Rectal smooth muscle tissue (tissue), 1 donor: Measurements from ENCODE around the gene DAZAP2.

ENCODE experiments used
- H3K27ac ChIP-seq: one replicate; pipeline ENCODE4 v1.7.0; 2013; ENCODE audit warnings: low read depth, low read length, inconsistent platforms
- H3K27me3 ChIP-seq: one replicate; pipeline ENCODE4 v1.7.0; 2013; ENCODE audit warnings: low read length; ENCODE audit not compliant: control insufficient read depth, insufficient read depth
- H3K36me3 ChIP-seq: one replicate; pipeline ENCODE4 v1.7.0; 2013; ENCODE audit warnings: low read length; ENCODE audit not compliant: control insufficient read depth, insufficient read depth
- H3K4me1 ChIP-seq: one replicate; pipeline ENCODE4 v1.7.0; 2013; ENCODE audit warnings: low read length; ENCODE audit not compliant: control insufficient read depth, insufficient read depth
- H3K4me3 ChIP-seq: one replicate; pipeline ENCODE4 v1.7.0; 2013; ENCODE audit warnings: low read length
- H3K9ac ChIP-seq: one replicate; pipeline ENCODE4 v1.7.0; 2013; ENCODE audit warnings: low read length

The DAZAP2 gene

DNA sequence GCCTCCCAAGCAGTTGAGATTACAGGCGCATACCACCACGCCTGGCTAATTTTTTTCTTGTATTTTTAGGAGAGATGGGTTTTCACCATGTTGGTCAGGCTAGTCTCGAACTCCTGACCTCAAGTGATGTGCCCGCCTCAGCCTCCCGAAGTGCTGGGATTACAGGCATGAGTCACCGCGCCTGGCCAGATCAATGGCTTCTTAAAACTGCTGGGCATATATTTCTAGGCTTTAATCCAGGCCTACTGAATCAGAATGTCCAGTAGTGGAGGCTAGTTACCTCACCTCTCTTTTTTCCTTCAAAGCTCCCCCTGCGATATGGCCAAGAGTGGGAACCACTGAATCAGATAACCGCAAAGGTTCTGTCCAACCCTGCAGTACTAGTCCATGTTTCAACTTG, 37.8 kb upstream of the DAZAP2 start:
- Histone ChIP-seq H3K9ac (no peak overlapping the region), H3K4me1 (no peaks in the 10 kb centered on the region), H3K27ac (no peak overlapping the region), H3K36me3 (peaks cover 3% of the 10 kb centered on the region), H3K4me3 (no peak overlapping the region), H3K27me3 (no peaks in the 10 kb centered on the region)

DNA sequence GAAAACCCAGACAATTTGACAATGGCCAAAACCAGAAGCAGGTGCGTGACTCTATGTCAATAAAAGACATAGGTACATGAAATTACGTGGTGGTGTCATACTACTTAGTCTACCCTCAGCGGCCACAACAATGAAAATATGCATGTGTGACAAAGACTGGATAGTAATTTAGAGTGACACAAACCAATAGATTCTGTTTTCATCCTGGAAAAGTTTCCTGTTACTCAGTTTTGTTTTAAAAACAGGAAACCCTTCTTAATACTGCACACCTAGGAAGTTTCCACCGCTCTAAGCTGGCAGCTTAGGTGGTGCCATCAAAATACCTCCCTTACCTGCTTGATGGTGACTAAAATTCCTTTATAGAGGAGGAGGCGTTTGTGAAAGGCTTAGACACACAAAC, 35.9 kb upstream of the DAZAP2 start:
- peaks cover 2% of the 10 kb centered on the region for H3K36me3 ChIP-seq

DNA sequence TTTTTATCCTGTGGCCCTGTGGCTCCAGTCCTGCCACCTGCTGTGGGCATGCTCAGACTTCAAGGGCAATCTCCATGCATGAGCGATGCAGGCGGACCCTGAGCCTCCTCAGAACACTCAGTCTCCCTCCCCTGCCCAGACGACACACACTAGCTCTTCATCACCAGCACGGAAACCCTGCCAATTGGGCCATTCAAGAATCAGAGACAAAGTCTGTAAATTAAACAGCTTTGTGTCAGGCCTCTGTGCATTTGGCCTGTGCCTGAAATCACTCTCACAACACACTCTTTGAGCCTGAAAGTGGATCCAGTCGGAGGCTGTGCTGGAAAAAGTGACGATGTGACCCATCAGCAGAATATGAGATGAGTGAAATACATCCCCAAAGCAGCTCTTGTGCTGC, 33.3 kb upstream of the DAZAP2 start:
- Histone ChIP-seq H3K36me3 (peaks cover 2% of the 10 kb centered on the region), H3K27me3 (no peaks in the 10 kb centered on the region), H3K9ac (no peak overlapping the region), H3K4me1 (no peaks in the 10 kb centered on the region), H3K27ac (no peak overlapping the region), H3K4me3 (no peak overlapping the region)

More for the DNA sequence above, 35.9 kb upstream of the DAZAP2 start:
- H3K9ac ChIP-seq: no peak overlapping the region
- no peaks in the 10 kb centered on the region for H3K4me1 ChIP-seq
- no peak overlapping the region for H3K4me3 ChIP-seq
- no peak overlapping the region for H3K27ac ChIP-seq
- no peaks in the 10 kb centered on the region for H3K27me3 ChIP-seq

DNA sequence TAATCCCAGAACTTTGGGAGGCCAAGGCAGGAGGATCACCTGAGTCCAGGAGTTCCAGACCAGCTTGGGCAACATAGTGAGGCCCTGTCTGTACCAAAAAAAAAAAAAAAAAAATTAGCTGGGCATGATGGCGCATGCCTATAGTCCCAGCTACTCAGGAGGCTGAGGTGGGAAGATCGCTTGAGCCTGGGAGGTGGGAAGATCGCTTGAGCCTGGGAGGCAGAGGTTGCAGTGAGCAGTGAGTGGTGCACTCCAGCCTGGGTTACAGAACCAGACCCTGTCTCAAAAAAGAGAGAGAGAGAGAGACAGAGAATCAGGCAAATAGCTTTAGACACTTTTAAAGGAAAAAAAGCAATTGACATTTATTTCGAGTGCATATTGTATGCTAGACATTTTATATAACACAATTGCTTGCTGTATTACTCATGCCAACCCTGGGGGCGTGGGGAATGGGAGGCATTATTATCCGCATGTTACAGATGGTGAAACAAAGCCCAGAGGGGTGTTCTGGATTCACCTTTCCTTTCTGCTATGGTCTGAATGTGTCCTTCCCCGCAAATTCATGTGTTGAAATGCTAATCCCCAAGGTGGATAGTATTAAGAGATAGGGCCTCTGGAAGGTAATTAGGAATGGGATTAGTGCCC, 30.5 kb upstream of the DAZAP2 start:
- H3K4me1 ChIP-seq: no peaks in the 10 kb centered on the region
- no peak overlapping the region for H3K27ac ChIP-seq
- H3K4me3 ChIP-seq: no peak overlapping the region
- no peak overlapping the region for H3K9ac ChIP-seq
- H3K36me3 ChIP-seq: peaks cover 2% of the 10 kb centered on the region
- H3K27me3 ChIP-seq: no peaks in the 10 kb centered on the region

DNA sequence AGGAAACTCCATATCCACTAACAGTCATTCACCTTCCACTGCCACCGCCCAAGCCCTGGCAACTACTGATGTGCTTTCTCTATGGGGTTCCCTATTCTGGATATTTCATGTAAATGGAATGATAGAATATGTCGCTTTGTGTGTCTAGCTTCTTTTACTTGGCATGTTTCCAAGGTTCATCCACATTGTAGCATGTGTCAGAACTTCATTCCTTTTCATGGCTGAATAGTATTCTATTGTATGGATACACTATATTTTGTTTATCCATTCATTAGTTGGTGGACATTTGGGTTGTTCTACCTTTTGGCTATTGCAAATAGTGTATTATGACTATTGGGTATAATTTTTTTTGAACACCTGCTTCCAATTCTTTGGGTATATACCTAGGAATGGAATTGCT, 29.4 kb upstream of the DAZAP2 start:
- H3K27me3 ChIP-seq: no peaks in the 10 kb centered on the region
- no peak overlapping the region for H3K9ac ChIP-seq
- H3K4me1 ChIP-seq: no peaks in the 10 kb centered on the region
- no peak overlapping the region for H3K4me3 ChIP-seq
- peaks cover 2% of the 10 kb centered on the region for H3K36me3 ChIP-seq
- no peak overlapping the region for H3K27ac ChIP-seq

DNA sequence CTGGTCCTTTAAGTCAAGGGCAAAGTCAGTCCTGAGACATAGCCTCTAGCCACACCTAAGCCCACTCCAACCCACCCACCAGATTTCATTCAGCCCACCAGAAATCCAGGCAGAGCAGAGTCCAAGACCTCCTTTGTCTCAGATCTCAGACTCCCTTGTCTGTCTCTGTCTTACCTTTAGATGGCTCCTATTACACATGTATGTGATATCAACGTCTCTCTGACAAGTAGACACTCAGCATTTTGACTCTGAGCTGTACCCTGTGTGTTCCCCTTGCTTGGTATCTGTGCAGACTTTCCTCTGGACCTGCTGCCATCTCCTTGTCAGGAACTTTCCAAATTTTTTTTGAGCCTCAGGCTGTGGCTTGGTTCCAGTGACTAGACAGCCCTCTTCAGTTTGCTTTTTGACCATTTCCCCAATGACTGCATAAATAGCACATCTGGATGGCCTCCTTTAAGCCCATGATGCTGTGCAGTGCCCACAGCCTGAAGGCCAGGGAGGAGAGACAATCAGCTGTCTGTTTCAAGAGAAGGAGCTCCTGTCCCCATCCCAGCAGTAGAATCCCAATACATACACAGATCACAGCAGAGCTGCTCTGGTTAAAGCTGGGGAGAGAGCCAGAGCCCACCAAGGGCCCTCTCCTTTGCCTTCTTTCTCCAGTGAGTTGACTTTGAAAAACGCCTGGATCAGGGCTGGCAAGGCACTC, 27.8 kb upstream of the DAZAP2 start:
- H3K27me3 ChIP-seq: no peaks in the 10 kb centered on the region
- no peaks in the 10 kb centered on the region for H3K4me1 ChIP-seq
- no peak overlapping the region for H3K27ac ChIP-seq
- H3K36me3 ChIP-seq: peaks cover 2% of the 10 kb centered on the region
- no peak overlapping the region for H3K4me3 ChIP-seq
- H3K9ac ChIP-seq: no peak overlapping the region

DNA sequence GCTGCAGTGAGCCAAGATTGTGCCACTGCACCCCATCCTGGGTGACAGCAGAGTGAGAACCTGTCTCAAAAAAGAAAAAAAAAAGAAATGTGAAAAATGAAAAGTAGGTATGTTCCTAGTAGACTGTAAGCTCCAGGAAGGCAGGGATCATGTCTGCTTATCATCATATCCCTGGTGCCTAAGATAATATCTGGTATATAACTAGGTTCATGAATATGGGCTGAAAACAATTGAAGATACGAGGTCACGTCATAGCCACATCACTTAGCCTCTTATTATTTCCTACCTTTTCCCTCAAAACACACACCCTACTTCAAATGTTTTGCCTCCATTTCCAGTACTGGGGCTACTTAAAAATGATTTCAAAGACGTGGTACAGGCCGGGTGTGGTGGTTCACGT, 23.7 kb upstream of the DAZAP2 start:
- no peak overlapping the region for H3K9ac ChIP-seq
- H3K36me3 ChIP-seq: no peaks in the 10 kb centered on the region
- H3K27ac ChIP-seq: no peak overlapping the region
- no peak overlapping the region for H3K4me3 ChIP-seq
- H3K4me1 ChIP-seq: peaks cover 13% of the 10 kb centered on the region
- no peaks in the 10 kb centered on the region for H3K27me3 ChIP-seq

DNA sequence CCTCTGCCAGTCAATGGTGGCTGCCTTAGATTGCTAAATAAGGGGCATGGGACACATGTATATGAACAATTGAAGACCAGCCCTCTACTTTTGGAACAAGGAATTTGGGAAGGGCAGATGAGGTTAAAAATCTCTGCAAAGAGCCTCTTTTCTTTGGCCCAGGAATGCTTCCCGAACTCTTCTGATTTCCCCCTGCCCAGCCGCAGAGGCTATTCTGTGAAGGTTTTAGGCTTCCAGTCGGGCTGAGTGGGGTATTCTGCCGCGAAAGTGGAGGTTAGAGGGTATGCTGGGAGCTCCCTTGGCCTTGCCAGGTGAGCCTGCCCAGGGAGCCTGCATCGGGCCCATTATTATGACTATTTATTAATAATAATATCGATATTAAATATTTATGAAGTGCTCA, 22.0 kb upstream of the DAZAP2 start:
- Histone ChIP-seq H3K36me3 (no peaks in the 10 kb centered on the region), H3K9ac (no peak overlapping the region), H3K27me3 (no peaks in the 10 kb centered on the region), H3K4me1 (peaks cover 13% of the 10 kb centered on the region), H3K4me3 (peak overlapping the region; percentile 56), H3K27ac (peak overlapping the region; percentile 24)

DNA sequence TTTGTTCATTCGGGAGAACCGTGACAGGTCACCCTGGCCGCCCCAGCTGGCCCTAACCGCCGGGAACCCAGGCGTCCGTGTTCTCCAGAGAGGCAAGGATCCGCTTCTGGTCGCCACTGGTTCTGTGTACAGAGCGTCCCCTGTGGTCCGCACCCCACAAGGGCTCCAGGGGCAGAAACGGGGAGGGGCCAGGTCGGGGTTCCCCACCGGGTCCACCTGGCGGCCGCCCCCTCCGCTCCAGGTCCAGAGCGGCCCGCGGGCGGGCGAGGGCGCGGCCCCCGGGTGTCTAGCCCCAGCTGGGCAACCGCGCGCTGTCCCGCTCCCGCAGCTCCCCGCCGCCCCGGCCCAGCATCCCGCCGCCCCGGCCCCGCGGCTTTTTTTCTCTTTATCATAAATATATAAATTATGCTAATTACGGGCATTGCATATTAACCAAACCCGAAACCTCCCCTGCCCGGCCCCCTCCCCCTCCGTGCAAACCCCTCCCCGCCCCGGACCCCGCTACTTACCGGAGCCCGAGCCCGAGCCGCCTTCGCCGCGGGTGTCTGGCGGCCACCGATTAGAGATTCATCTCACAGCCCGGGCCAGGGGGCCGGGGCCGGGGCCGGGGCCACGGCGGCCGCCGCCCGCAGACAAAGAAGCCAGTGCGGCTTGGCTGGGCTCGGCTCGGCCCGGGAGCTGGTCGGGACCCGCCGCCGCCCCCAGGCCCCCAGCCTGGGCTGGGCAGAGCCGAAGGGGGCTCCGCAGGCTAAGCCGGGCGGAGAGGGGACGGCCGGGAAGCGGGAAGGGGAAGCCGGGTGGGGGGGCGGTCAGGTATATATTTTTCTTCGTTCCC, 21.3 kb upstream of the DAZAP2 start:
- no peaks in the 10 kb centered on the region for H3K27me3 ChIP-seq
- H3K9ac ChIP-seq: no peak overlapping the region
- peak overlapping the region; percentile 90 for H3K27ac ChIP-seq
- peak overlapping the region; percentile 90 for H3K4me3 ChIP-seq
- H3K4me1 ChIP-seq: peaks cover 13% of the 10 kb centered on the region
- no peaks in the 10 kb centered on the region for H3K36me3 ChIP-seq

DNA sequence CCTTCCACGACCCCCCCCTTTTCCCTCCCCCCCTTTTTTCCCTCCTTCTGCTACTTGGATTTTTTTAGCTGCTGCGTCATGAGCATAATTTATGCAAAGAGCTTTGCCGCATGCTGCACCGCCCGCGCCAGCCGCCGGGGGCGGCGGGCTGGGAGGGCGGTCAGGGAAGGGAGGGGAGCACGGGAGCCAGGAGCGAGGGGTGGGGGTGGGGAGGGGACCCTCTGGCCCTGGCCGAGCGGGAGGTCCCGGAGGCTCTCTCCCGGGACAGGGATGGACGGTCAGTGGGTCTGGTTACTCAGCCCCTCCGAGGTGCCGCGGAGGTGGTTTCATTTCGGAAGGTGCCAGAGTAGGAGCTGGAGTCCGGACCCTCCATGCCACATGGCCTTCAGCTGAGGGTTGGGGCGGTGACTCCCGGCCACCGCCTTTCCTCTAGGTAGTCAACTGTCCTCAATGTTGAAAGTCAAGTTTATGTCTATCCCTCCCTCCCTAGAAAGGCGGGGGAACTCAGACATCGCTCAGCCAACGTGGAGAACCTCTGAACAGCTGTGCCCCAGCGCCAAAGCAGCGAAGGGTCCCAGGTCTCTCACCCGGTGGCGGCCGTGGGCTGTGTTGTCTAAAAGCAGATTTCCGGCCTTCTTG, 20.5 kb upstream of the DAZAP2 start, which contains the start of gene POU6F1:
POU6F1 (minus strand) TSS at position 95 of the 639 bp plus-strand sequence. CDS start 11,226 bp downstream, outside the sequence.
- Histone ChIP-seq H3K4me3 (peak within 1 kb of the TSS; percentile 90), H3K27ac (peak within 1 kb of the TSS; percentile 90), H3K36me3 (no peaks in the 10 kb centered on the region), H3K4me1 (peaks cover 13% of the 10 kb centered on the region), H3K27me3 (no peaks in the 10 kb centered on the region), H3K9ac (peak within 1 kb of the TSS; percentile 86)

DNA sequence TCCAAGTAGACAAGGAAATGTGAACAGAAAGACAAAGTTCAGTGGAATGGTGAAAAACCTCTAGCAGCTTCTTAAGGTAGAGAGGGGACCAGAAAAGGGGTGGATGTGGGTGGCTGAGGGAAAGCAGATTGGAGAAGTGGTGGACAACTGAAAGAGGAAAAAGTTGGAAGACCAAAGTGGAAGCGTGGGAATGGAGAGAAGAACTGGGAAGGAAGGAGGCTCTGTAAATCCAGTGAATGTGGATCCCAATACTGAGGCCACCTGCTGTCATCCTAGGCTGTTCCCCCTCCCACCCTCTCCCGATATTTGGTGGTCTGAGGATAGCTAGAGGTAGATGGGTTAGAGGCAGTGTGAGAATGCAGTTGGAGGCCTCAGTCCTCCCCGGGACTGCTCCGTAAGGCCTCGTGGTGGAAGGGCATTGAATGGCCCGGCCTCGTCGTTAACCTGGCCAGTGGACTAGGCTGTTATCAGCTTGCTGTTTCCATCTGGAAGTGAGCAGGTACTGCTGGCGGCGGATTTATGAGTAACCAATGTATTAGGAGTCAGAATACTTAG, 19.9 kb upstream of the DAZAP2 start:
- H3K27ac ChIP-seq: peak overlapping the region; percentile 90
- no peaks in the 10 kb centered on the region for H3K27me3 ChIP-seq
- peak overlapping the region; percentile 90 for H3K4me3 ChIP-seq
- H3K4me1 ChIP-seq: peaks cover 13% of the 10 kb centered on the region
- H3K36me3 ChIP-seq: no peaks in the 10 kb centered on the region
- H3K9ac ChIP-seq: peak overlapping the region; percentile 86

DNA sequence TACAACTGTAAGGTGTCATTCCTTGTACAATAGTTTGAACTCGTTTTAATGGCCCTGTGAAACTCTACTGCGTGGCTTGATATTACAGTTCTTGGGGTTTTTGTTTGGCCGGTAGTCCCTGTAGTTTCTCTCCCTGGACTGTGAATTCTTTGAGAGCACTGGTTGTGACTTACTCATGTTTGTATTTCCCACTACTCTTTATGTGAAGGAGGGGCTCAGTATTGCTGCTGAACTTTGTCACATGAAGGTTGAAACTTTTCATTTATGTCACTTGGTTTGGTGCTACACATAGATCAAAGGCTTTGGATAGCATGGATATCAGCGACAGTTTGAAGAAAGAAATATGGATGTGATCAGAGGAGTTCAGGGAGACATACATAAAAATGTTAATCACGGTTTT, 19.3 kb upstream of the DAZAP2 start:
- no peaks in the 10 kb centered on the region for H3K27me3 ChIP-seq
- peak overlapping the region; percentile 23 for H3K27ac ChIP-seq
- H3K4me1 ChIP-seq: peaks cover 13% of the 10 kb centered on the region
- no peak overlapping the region for H3K4me3 ChIP-seq
- H3K36me3 ChIP-seq: no peaks in the 10 kb centered on the region
- H3K9ac ChIP-seq: no peak overlapping the region
